ENCODE measurements around the gene SUPT3H.

GRCh38 chr6:45078432-45078831 is 299.3 kb downstream of the SUPT3H start:
- TF ChIP-seq, protein P1, sequence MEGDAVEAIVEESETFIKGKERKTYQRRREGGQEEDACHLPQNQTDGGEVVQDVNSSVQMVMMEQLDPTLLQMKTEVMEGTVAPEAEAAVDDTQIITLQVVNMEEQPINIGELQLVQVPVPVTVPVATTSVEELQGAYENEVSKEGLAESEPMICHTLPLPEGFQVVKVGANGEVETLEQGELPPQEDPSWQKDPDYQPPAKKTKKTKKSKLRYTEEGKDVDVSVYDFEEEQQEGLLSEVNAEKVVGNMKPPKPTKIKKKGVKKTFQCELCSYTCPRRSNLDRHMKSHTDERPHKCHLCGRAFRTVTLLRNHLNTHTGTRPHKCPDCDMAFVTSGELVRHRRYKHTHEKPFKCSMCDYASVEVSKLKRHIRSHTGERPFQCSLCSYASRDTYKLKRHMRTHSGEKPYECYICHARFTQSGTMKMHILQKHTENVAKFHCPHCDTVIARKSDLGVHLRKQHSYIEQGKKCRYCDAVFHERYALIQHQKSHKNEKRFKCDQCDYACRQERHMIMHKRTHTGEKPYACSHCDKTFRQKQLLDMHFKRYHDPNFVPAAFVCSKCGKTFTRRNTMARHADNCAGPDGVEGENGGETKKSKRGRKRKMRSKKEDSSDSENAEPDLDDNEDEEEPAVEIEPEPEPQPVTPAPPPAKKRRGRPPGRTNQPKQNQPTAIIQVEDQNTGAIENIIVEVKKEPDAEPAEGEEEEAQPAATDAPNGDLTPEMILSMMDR (IDR thresholded peaks at IDR 0.05; ENCODE audit: low read depth, low read length) = no peak
- TF ChIP-seq POLR2A (IDR thresholded peaks at IDR 0.05; ENCODE audit: extremely low read depth, insufficient read length) (no peak), MAX (IDR thresholded peaks at IDR 0.05; ENCODE audit: low read depth, low read length) (no peak), MYC (IDR thresholded peaks at IDR 0.05; ENCODE audit: low read depth, low read length) (no peak)
